Measurements from ENCODE around the gene ARHGAP15. TPM values are rescaled to one million over a fixed set of nuclear protein-coding genes. Genes with fewer than 3 reads are reported as not detected.

Gene ARHGAP15
- total RNA-seq, 1 donor from 2014 or later = 6.8 TPM

- DNase-seq (ENCODE audit: low spot score) = no peak
- intact Hi-C loops (cut with DNase I) = no loop called here
Measured at GRCh38 chr2:143802242-143802641, 673.0 kb downstream of the ARHGAP15 start.

GRCh38 chr2:143802871-143803650, 673.8 kb downstream of the ARHGAP15 start:
- intact Hi-C loops (cut with DNase I) = no loop called here

GRCh38 chr2:143803936-143804335, 674.7 kb downstream of the ARHGAP15 start:
- intact Hi-C loops (cut with DNase I) = no loop called here
- no peak for DNase-seq (ENCODE audit: low spot score)

More at GRCh38 chr2:143802871-143803650, 673.8 kb downstream of the ARHGAP15 start:
- no peak for DNase-seq (ENCODE audit: low spot score)

- intact Hi-C loops (cut with DNase I) = no loop called here
- no peak for DNase-seq (ENCODE audit: low spot score)
Measured at GRCh38 chr2:143805666-143806065, 676.4 kb downstream of the ARHGAP15 start.

GRCh38 chr2:143807192-143807591, 678.0 kb downstream of the ARHGAP15 start:
- DNase-seq (ENCODE audit: low spot score) = no peak
- intact Hi-C loops (cut with DNase I) = no loop called here

- no peak for DNase-seq (ENCODE audit: low spot score)
- intact Hi-C loops (cut with DNase I) = no loop called here
Measured at GRCh38 chr2:143807671-143808070, 678.5 kb downstream of the ARHGAP15 start.

GRCh38 chr2:143808166-143808565, 678.9 kb downstream of the ARHGAP15 start:
- no peak for DNase-seq (ENCODE audit: low spot score)
- intact Hi-C loops (cut with DNase I) = no loop called here

- intact Hi-C loops (cut with DNase I) = no loop called here
- DNase-seq (ENCODE audit: low spot score) = no peak
Measured at GRCh38 chr2:143815082-143815481, 685.9 kb downstream of the ARHGAP15 start.

- no peak for DNase-seq (ENCODE audit: low spot score)
- intact Hi-C loops (cut with DNase I) = no loop called here
Measured at GRCh38 chr2:143816916-143817315, 687.7 kb downstream of the ARHGAP15 start.
